SK-N-SH (cell line): ENCODE measurements around the gene AMMECR1. TPM values are rescaled to one million over a fixed set of nuclear protein-coding genes. Genes with fewer than 3 reads are reported as not detected.

Source experiments
- CTCF ChIA-PET: fragments of 300-600, 350-600 bp; formaldehyde crosslinking; extraction: SDS; loops from one replicate; lab custom pipeline; 2021; lab: Yijun Ruan, JAX
- POLR2A ChIA-PET: fragments of 350-600 bp; sonication (Branson Sonifier 250); formaldehyde crosslinking; extraction: SDS; loops from one replicate; lab custom pipeline; 2020; ENCODE audit warnings: antibody characterized with exemption, inconsistent platforms; lab: Yijun Ruan, JAX
- DNase-seq: peaks from one replicate; pipeline ENCODE4 v3.0.0; 2012
- H2AFZ ChIP-seq: fragments of 200-600 bp; sonication (generic); 2 replicates; pipeline ENCODE4 v1.8.1; 2016; ENCODE audit warnings: antibody characterized with exemption, mild to moderate bottlenecking, low read depth
- H3F3A ChIP-seq: fragments of 200-600 bp; sonication (generic); replicated peaks from 2 replicates; pipeline ENCODE3; 2016; ENCODE audit warnings: antibody characterized with exemption, mild to moderate bottlenecking; ENCODE audit not compliant: insufficient read depth
- H3K27ac ChIP-seq, 2 experiments: fragments of 200-500 bp in 1 of 2; fragments of 200-600 bp in 1 of 2; sonication (Bioruptor generic) in 1 of 2; sonication (generic), shearing (Covaris generic) in 1 of 2; 2 replicates each; pipeline versions ENCODE4 v1.5.1 to v1.6.1; 2014 to 2016; ENCODE audit warnings: low read depth in 2 of 2, inconsistent platforms in 1 of 2, low read length in 1 of 2, mild to moderate bottlenecking in 1 of 2, mixed read lengths in 1 of 2
- H3K27me3 ChIP-seq: fragments of 200-600 bp; sonication (generic), shearing (Covaris generic); 2 replicates; pipeline ENCODE4 v1.6.1; 2016; ENCODE audit warnings: mixed run types; ENCODE audit not compliant: insufficient read depth
- H3K36me3 ChIP-seq, 2 experiments: fragments of 200-500 bp in 1 of 2; fragments of 200-600 bp in 1 of 2; sonication (Bioruptor generic) in 1 of 2; sonication (generic) in 1 of 2; replicated peaks in 1 of 2; 2 replicates each; pipeline versions ENCODE3 to v1.5.1; 2014 to 2016; ENCODE audit warnings: low read length in 1 of 2, mild to moderate bottlenecking in 1 of 2; ENCODE audit not compliant: insufficient read depth in 2 of 2, control insufficient read depth in 1 of 2
- H3K4me1 ChIP-seq, 2 experiments: fragments of 200-500 bp in 1 of 2; fragments of 200-600 bp in 1 of 2; sonication (Bioruptor generic) in 1 of 2; sonication (generic), shearing (Covaris generic) in 1 of 2; 2 replicates each; pipeline versions ENCODE4 v1.5.1 to v1.6.1; 2014 to 2016; ENCODE audit warnings: low read depth in 1 of 2, low read length in 1 of 2, mixed run types in 1 of 2; ENCODE audit not compliant: insufficient read depth in 2 of 2, control insufficient read depth in 1 of 2
- H3K4me2 ChIP-seq: fragments of 200-600 bp; sonication (generic), shearing (Covaris generic); 2 replicates; pipeline ENCODE4 v1.6.1; 2017; ENCODE audit warnings: mixed run types
- H3K4me3 ChIP-seq, 2 experiments: fragments of 200-500 bp in 1 of 2; fragments of 200-600 bp in 1 of 2; sonication (Bioruptor generic) in 1 of 2; sonication (generic), shearing (Covaris generic) in 1 of 2; 2 replicates each; pipeline versions ENCODE4 v1.5.1 to v1.8.1; 2014 to 2016; ENCODE audit warnings: low read depth in 2 of 2, inconsistent platforms in 1 of 2, low read length in 1 of 2, mild to moderate bottlenecking in 1 of 2, mixed read lengths in 1 of 2, moderate library complexity in 1 of 2
- H3K79me2 ChIP-seq: fragments of 200-600 bp; sonication (generic); 2 replicates; pipeline ENCODE4 v1.8.1; 2017; ENCODE audit warnings: mild to moderate bottlenecking; ENCODE audit not compliant: insufficient read depth
- H3K9ac ChIP-seq: fragments of 200-600 bp; sonication (generic); 2 replicates; pipeline ENCODE4 v1.6.1; 2017; ENCODE audit warnings: mixed run types
- H3K9me2 ChIP-seq: fragments of 200-600 bp; sonication (generic); 2 replicates; pipeline ENCODE4 v1.6.1; 2017; ENCODE audit warnings: mixed run types
- H3K9me3 ChIP-seq: fragments of 200-600 bp; sonication (generic); 2 replicates; pipeline ENCODE4 v1.6.1; 2017; ENCODE audit warnings: mixed run types, mild to moderate bottlenecking, moderate library complexity
- H4K20me1 ChIP-seq: fragments of 200-600 bp; sonication (generic); 2 replicates; pipeline ENCODE4 v1.6.1; 2017; ENCODE audit warnings: mild to moderate bottlenecking, mixed run types; ENCODE audit not compliant: insufficient read depth
- EZH2phosphoT487 ChIP-seq: fragments of 200-600 bp; sonication (generic); IDR thresholded peaks from 2 replicates; pipeline ENCODE4 v1.6.1; 2017; ENCODE audit warnings: low read depth, mixed run types, mild to moderate bottlenecking, antibody characterized with exemption, moderate library complexity, borderline replicate concordance
- FOXM1 ChIP-seq: IDR thresholded peaks from 2 replicates; pipeline ENCODE4 v1.4.0; 2012; ENCODE audit warnings: low read depth, mild to moderate bottlenecking
- GABPA ChIP-seq: IDR thresholded peaks from 2 replicates; pipeline ENCODE4 v1.4.0; 2012; ENCODE audit warnings: low read depth, mild to moderate bottlenecking
- GATA2 ChIP-seq: sonication (generic); formaldehyde crosslinking; IDR thresholded peaks from 2 replicates; pipeline ENCODE4 v1.5.0; 2020; ENCODE audit warnings: mild to moderate bottlenecking, missing genetic modification reagents
- JUND ChIP-seq: IDR thresholded peaks from 2 replicates; pipeline ENCODE4 v1.4.0; 2012
- MEF2A ChIP-seq: IDR thresholded peaks from 2 replicates; pipeline ENCODE4 v1.4.0; 2012; ENCODE audit warnings: low read depth, borderline replicate concordance
- MXI1 ChIP-seq: IDR thresholded peaks from 2 replicates; pipeline ENCODE4 v1.6.1; 2012; ENCODE audit warnings: mild to moderate bottlenecking, low read depth, low read length, improper control_type of control experiment
- NFIC ChIP-seq: IDR thresholded peaks from 2 replicates; pipeline ENCODE4 v1.4.0; 2012; ENCODE audit warnings: borderline replicate concordance
- NRF1 ChIP-seq: IDR thresholded peaks from 2 replicates; pipeline ENCODE4 v1.6.1; 2012; ENCODE audit warnings: low read depth, mild to moderate bottlenecking, low read length
- POLR2AphosphoS5 ChIP-seq: IDR thresholded peaks from 2 replicates; pipeline ENCODE4 v1.6.1; 2012; ENCODE audit warnings: low read depth, low read length
- RAD21 ChIP-seq: IDR thresholded peaks from 2 replicates; pipeline ENCODE4 v1.6.1; 2012; ENCODE audit warnings: mild to moderate bottlenecking, low read length
- RCOR1 ChIP-seq: fragments of 150-350 bp; IDR thresholded peaks from 2 replicates; pipeline ENCODE4 v1.6.1; 2017; ENCODE audit warnings: antibody characterized with exemption, low read length
- REST ChIP-seq: IDR thresholded peaks from 2 replicates; pipeline ENCODE4 v1.6.1; 2012; ENCODE audit warnings: mild to moderate bottlenecking, low read depth, low read length, moderate library complexity
- RXRA ChIP-seq: IDR thresholded peaks from 2 replicates; pipeline ENCODE4 v1.4.0; 2012; ENCODE audit warnings: low read depth, mild to moderate bottlenecking, borderline replicate concordance
- SIN3A ChIP-seq: IDR thresholded peaks from 2 replicates; pipeline ENCODE4 v1.6.1; 2012; ENCODE audit warnings: low read depth, mild to moderate bottlenecking, low read length, moderate library complexity, borderline replicate concordance
- WGBS: methylation state at CpG from one replicate; pipeline ENCODE4 v1.1.6; 2017; ENCODE audit warnings: low lambda C conversion rate; 5-methylcytosine and 5-hydroxymethylcytosine counted together
- polyA plus RNA-seq, 3 experiments: library from polyadenylated mRNA; depleted of rRNA; stranded (reverse); fragments of >200 nt; gene quantifications; 2 replicates each; pipeline ENCODE4 v1.2.3, GENCODE V29; 2012
- TF ChIP-seq, protein P1 (sequence below): IDR thresholded peaks from 2 replicates; pipeline ENCODE4 v1.4.0; 2012; ENCODE audit warnings: low read depth, borderline replicate concordance
- TF ChIP-seq, protein P2 (sequence below): IDR thresholded peaks from 2 replicates; pipeline ENCODE4; 2012
- TF ChIP-seq, protein P3 (sequence below): fragments of 150-350 bp; IDR thresholded peaks from 2 replicates; pipeline ENCODE4 v1.6.1; 2017; ENCODE audit warnings: antibody characterized with exemption, low read length, low read depth, borderline replicate concordance
- TF ChIP-seq, protein P4 (sequence below): IDR thresholded peaks from 2 replicates; pipeline ENCODE4 v1.4.0; 2012; ENCODE audit warnings: low read depth
- TF ChIP-seq, protein P5 (sequence below): fragments of 150-350 bp; IDR thresholded peaks from 2 replicates; pipeline ENCODE4 v1.6.1; 2016; ENCODE audit warnings: mild to moderate bottlenecking, low read depth, low read length

AMMECR1 gene
- polyA plus RNA-seq, 1 of the 3 experiments (the other 2 are of a cell fraction) = 1.3 TPM

DNA sequence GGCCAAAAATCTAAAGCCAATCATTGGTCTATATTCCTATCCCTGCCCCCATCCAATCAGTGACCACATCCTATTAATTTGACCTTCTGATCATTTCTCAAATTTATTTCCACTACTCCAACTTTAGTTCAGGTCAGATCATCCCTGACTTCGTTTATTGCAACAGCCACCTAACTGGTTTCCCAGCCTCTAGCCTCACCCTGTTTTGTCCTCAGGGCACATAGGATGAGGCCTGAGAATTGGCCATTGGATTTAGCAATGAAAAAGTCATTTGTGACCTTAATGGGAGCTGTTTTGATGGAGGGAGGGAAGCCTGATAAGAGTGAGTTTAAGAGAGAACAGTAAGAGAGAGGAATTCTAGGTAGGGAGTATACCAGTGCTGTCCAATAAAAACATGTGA is 155.0 kb downstream of the AMMECR1 start:
- CTCF ChIA-PET = interaction anchor here (0.9 to 19.4 kb wide), 4 partner anchors 13 to 272 kb away, joined by 3 to 315 read pairs (median 46); no protein-coding TSS in a partner anchor
- no peak for DNase-seq
- POLR2A ChIA-PET = no interaction called here

More for the DNA sequence above, 155.0 kb downstream of the AMMECR1 start:
- H2AFZ ChIP-seq = no peak overlapping the region
- H3K4me3 ChIP-seq = no peak overlapping the region
- no peaks in the 10 kb centered on the region for H3K4me1 ChIP-seq
- no peaks in the 10 kb centered on the region for H3K79me2 ChIP-seq
- H3K27ac ChIP-seq = no peak overlapping the region
- H3F3A ChIP-seq = no peaks in the 10 kb centered on the region
- H4K20me1 ChIP-seq = no peaks in the 10 kb centered on the region
- H3K27me3 ChIP-seq = no peaks in the 10 kb centered on the region
- H3K9me2 ChIP-seq = no peaks in the 10 kb centered on the region
- TF ChIP-seq POLR2AphosphoS5 (no peak), NFIC (no peak), REST (no peak), MEF2A (no peak), RAD21 (no peak), EZH2phosphoT487 (no peak), GABPA (no peak), GATA2 (no peak), FOXM1 (no peak), MXI1 (no peak), NRF1 (no peak), JUND (no peak), RXRA (no peak), RCOR1 (no peak), SIN3A (no peak)
- TF ChIP-seq, protein P1, sequence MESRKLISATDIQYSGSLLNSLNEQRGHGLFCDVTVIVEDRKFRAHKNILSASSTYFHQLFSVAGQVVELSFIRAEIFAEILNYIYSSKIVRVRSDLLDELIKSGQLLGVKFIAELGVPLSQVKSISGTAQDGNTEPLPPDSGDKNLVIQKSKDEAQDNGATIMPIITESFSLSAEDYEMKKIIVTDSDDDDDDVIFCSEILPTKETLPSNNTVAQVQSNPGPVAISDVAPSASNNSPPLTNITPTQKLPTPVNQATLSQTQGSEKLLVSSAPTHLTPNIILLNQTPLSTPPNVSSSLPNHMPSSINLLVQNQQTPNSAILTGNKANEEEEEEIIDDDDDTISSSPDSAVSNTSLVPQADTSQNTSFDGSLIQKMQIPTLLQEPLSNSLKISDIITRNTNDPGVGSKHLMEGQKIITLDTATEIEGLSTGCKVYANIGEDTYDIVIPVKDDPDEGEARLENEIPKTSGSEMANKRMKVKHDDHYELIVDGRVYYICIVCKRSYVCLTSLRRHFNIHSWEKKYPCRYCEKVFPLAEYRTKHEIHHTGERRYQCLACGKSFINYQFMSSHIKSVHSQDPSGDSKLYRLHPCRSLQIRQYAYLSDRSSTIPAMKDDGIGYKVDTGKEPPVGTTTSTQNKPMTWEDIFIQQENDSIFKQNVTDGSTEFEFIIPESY = no peak
- TF ChIP-seq, protein P2, sequence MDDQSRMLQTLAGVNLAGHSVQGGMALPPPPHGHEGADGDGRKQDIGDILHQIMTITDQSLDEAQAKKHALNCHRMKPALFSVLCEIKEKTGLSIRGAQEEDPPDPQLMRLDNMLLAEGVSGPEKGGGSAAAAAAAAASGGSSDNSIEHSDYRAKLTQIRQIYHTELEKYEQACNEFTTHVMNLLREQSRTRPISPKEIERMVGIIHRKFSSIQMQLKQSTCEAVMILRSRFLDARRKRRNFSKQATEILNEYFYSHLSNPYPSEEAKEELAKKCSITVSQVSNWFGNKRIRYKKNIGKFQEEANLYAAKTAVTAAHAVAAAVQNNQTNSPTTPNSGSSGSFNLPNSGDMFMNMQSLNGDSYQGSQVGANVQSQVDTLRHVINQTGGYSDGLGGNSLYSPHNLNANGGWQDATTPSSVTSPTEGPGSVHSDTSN = no peak
- TF ChIP-seq, protein P3, sequence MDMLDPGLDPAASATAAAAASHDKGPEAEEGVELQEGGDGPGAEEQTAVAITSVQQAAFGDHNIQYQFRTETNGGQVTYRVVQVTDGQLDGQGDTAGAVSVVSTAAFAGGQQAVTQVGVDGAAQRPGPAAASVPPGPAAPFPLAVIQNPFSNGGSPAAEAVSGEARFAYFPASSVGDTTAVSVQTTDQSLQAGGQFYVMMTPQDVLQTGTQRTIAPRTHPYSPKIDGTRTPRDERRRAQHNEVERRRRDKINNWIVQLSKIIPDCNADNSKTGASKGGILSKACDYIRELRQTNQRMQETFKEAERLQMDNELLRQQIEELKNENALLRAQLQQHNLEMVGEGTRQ = no peak
- TF ChIP-seq, protein P4, sequence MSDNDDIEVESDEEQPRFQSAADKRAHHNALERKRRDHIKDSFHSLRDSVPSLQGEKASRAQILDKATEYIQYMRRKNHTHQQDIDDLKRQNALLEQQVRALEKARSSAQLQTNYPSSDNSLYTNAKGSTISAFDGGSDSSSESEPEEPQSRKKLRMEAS = no peak
- TF ChIP-seq, protein P5, sequence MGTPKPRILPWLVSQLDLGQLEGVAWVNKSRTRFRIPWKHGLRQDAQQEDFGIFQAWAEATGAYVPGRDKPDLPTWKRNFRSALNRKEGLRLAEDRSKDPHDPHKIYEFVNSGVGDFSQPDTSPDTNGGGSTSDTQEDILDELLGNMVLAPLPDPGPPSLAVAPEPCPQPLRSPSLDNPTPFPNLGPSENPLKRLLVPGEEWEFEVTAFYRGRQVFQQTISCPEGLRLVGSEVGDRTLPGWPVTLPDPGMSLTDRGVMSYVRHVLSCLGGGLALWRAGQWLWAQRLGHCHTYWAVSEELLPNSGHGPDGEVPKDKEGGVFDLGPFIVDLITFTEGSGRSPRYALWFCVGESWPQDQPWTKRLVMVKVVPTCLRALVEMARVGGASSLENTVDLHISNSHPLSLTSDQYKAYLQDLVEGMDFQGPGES = no peak
- no peaks in the 10 kb centered on the region for H3K9me3 ChIP-seq
- no peak overlapping the region for H3K9ac ChIP-seq
- 34% methylated on average over 1 of the region's 1 CpG for WGBS
- H3K4me2 ChIP-seq = no peak overlapping the region
- H3K36me3 ChIP-seq = no peaks in the 10 kb centered on the region
